Coronary artery (tissue), 2 donors: Measurements from ENCODE around the gene KIRREL3.

Experiments used
- DNase-seq: peaks from one replicate; pipeline ENCODE4 v3.0.0-alpha.2; 2017; ENCODE audit warnings: low spot score
- H3K27ac ChIP-seq, 2 donors: fragments of 200-600 bp; sonication (generic); one replicate each; pipeline ENCODE4 v1.5.1; 2016 to 2019
- H3K4me3 ChIP-seq: fragments of 200-600 bp; sonication (generic); 2 replicates; pipeline ENCODE4 v1.5.1; 2016; ENCODE audit warnings: mild to moderate bottlenecking, moderate library complexity
- CTCF ChIP-seq: fragments of 200-600 bp; sonication (generic); IDR thresholded peaks from one replicate; pipeline ENCODE4 v1.5.1; 2019; ENCODE audit warnings: antibody characterized with exemption

KIRREL3 gene

GRCh38 chr11:126426820-126427749 lies 573.5 kb downstream of the KIRREL3 start:
- no peak overlapping the region for H3K4me3 ChIP-seq
- H3K27ac ChIP-seq, result peak overlapping the region in 1 of 2 donors; percentile 52
- no peak for DNase-seq
- TF ChIP-seq CTCF, result no peak

- TF ChIP-seq CTCF, result no peak
- H3K27ac ChIP-seq, result no peak overlapping the region
- DNase-seq, result no peak
Observed at GRCh38 chr11:126426106-126426505, 574.5 kb downstream of the KIRREL3 start.

GRCh38 chr11:126424471-126425039 lies 576.0 kb downstream of the KIRREL3 start:
- Histone ChIP-seq H3K4me3 (no peak overlapping the region), H3K27ac (no peak overlapping the region)
- no peak for TF ChIP-seq CTCF
- no peak for DNase-seq

More at GRCh38 chr11:126426106-126426505, 574.5 kb downstream of the KIRREL3 start:
- H3K4me3 ChIP-seq, result no peak overlapping the region

GRCh38 chr11:126423743-126424142 lies 576.8 kb downstream of the KIRREL3 start:
- Histone ChIP-seq H3K4me3 (no peak overlapping the region), H3K27ac (no peak overlapping the region)
- no peak for DNase-seq
- TF ChIP-seq CTCF, result no peak

GRCh38 chr11:126423154-126423553 lies 577.4 kb downstream of the KIRREL3 start:
- no peak for DNase-seq
- Histone ChIP-seq H3K27ac (no peak overlapping the region), H3K4me3 (no peak overlapping the region)
- no peak for TF ChIP-seq CTCF

GRCh38 chr11:126422446-126422845 lies 578.1 kb downstream of the KIRREL3 start:
- Histone ChIP-seq H3K27ac (no peak overlapping the region), H3K4me3 (no peak overlapping the region)
- no peak for TF ChIP-seq CTCF
- no peak for DNase-seq
